ENCODE data around the gene CNTNAP4. TPM values are rescaled to one million over a fixed set of nuclear protein-coding genes. Genes with fewer than 3 reads are reported as not detected.

Gene CNTNAP4
- polyA plus RNA-seq, 1 donor from 2014 or later, result 75.8 TPM

DNA sequence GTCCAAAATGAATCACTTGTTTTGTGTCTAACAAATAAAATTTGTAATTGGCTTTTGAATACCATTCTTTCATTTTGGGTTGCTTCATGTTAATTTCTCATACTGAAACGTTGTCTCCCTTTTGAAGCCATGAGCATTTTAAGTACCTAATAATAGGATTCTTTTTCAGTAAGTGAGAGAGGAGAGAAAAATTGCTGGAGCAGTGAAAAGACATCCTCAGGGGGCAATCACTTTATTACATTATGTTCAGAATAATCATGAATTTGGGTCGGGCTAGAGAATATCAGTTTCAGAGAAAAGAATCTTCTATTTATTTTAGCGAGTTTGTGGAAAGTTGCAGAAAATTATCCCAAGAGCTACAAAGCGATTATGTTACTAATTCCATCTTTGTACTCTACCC lies 96.8 kb downstream of the CNTNAP4 start:
- H3F3A ChIP-seq (ENCODE audit: insufficient read depth, low read length, poor library complexity, severe bottlenecking), result no peaks in the 10 kb centered on the region
- H3K36me3 ChIP-seq (ENCODE audit: insufficient read depth, low read length), result no peaks in the 10 kb centered on the region
- H3K27me3 ChIP-seq (ENCODE audit: insufficient read depth, low read depth, low read length), result no peaks in the 10 kb centered on the region
- H2AFZ ChIP-seq (ENCODE audit: low read depth, low read length), result no peak overlapping the region
- no peaks in the 10 kb centered on the region for H3K9me3 ChIP-seq (ENCODE audit: low read length)
- H3K4me3 ChIP-seq (ENCODE audit: low read length), result no peak overlapping the region
- TF ChIP-seq EZH2 (IDR thresholded peaks at IDR 0.05; ENCODE audit: borderline replicate concordance, insufficient read depth, low read length, poor library complexity, severe bottlenecking) (no peak), TAF1 (IDR thresholded peaks at IDR 0.05; ENCODE audit: low read depth) (no peak), RAD21 (conservative IDR thresholded peaks at IDR 0.05) (no peak), POLR2AphosphoS5 (IDR thresholded peaks at IDR 0.05) (no peak), MXI1 (conservative IDR thresholded peaks at IDR 0.05; ENCODE audit: poor library complexity, severe bottlenecking) (no peak), EP300 (conservative IDR thresholded peaks at IDR 0.05; ENCODE audit: poor library complexity, severe bottlenecking) (no peak), SMC3 (conservative IDR thresholded peaks at IDR 0.05; ENCODE audit: poor library complexity) (no peak)
- TF ChIP-seq, protein P1, sequence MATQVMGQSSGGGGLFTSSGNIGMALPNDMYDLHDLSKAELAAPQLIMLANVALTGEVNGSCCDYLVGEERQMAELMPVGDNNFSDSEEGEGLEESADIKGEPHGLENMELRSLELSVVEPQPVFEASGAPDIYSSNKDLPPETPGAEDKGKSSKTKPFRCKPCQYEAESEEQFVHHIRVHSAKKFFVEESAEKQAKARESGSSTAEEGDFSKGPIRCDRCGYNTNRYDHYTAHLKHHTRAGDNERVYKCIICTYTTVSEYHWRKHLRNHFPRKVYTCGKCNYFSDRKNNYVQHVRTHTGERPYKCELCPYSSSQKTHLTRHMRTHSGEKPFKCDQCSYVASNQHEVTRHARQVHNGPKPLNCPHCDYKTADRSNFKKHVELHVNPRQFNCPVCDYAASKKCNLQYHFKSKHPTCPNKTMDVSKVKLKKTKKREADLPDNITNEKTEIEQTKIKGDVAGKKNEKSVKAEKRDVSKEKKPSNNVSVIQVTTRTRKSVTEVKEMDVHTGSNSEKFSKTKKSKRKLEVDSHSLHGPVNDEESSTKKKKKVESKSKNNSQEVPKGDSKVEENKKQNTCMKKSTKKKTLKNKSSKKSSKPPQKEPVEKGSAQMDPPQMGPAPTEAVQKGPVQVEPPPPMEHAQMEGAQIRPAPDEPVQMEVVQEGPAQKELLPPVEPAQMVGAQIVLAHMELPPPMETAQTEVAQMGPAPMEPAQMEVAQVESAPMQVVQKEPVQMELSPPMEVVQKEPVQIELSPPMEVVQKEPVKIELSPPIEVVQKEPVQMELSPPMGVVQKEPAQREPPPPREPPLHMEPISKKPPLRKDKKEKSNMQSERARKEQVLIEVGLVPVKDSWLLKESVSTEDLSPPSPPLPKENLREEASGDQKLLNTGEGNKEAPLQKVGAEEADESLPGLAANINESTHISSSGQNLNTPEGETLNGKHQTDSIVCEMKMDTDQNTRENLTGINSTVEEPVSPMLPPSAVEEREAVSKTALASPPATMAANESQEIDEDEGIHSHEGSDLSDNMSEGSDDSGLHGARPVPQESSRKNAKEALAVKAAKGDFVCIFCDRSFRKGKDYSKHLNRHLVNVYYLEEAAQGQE (IDR thresholded peaks at IDR 0.05; ENCODE audit: borderline replicate concordance), result no peak
- TF ChIP-seq, protein P2, sequence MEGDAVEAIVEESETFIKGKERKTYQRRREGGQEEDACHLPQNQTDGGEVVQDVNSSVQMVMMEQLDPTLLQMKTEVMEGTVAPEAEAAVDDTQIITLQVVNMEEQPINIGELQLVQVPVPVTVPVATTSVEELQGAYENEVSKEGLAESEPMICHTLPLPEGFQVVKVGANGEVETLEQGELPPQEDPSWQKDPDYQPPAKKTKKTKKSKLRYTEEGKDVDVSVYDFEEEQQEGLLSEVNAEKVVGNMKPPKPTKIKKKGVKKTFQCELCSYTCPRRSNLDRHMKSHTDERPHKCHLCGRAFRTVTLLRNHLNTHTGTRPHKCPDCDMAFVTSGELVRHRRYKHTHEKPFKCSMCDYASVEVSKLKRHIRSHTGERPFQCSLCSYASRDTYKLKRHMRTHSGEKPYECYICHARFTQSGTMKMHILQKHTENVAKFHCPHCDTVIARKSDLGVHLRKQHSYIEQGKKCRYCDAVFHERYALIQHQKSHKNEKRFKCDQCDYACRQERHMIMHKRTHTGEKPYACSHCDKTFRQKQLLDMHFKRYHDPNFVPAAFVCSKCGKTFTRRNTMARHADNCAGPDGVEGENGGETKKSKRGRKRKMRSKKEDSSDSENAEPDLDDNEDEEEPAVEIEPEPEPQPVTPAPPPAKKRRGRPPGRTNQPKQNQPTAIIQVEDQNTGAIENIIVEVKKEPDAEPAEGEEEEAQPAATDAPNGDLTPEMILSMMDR (IDR thresholded peaks at IDR 0.05; ENCODE audit: poor library complexity, severe bottlenecking), result no peak
- no peaks in the 10 kb centered on the region for H4K20me1 ChIP-seq (ENCODE audit: insufficient read depth)
- no peak overlapping the region for H3K27ac ChIP-seq (ENCODE audit: low read length)
- H3K4me2 ChIP-seq (ENCODE audit: low read length), result no peak overlapping the region
- no peaks in the 10 kb centered on the region for H3K79me2 ChIP-seq (replicated peaks; ENCODE audit: insufficient read depth, low read length)
- H3K9me2 ChIP-seq (ENCODE audit: insufficient read depth, low read length), result no peaks in the 10 kb centered on the region
- no peak overlapping the region for H3K9ac ChIP-seq (ENCODE audit: low read length)

DNA sequence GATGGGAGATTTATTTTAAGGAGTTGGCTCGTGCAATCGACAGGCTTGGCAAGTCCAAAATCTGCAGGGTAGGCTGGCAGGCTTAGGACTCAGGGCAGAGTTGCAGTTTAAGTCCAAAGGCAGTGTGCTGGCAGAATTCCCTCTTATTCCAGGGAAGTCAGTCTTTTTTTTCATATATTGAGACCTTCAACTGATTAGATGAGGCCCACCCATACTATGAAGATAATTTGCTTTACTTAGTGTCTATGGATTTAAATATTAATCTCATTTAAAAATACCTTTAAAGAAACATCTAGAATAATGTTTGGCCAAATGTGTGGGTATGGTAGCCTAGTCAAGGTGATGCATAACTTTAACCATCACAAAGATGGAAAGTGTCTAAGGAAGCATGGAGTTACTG lies 99.8 kb downstream of the CNTNAP4 start:
- no peak overlapping the region for H3K9ac ChIP-seq (ENCODE audit: low read length)
- H3F3A ChIP-seq (ENCODE audit: insufficient read depth, low read length, poor library complexity, severe bottlenecking), result no peaks in the 10 kb centered on the region
- H3K36me3 ChIP-seq (ENCODE audit: insufficient read depth, low read length), result no peaks in the 10 kb centered on the region
- no peak overlapping the region for H2AFZ ChIP-seq (ENCODE audit: low read depth, low read length)
- no peak overlapping the region for H3K27ac ChIP-seq (ENCODE audit: low read length)
- no peaks in the 10 kb centered on the region for H4K20me1 ChIP-seq (ENCODE audit: insufficient read depth)
- no peaks in the 10 kb centered on the region for H3K9me2 ChIP-seq (ENCODE audit: insufficient read depth, low read length)
- no peak for TF ChIP-seq SMC3 (conservative IDR thresholded peaks at IDR 0.05; ENCODE audit: poor library complexity)
- no peak for TF ChIP-seq MXI1 (conservative IDR thresholded peaks at IDR 0.05; ENCODE audit: poor library complexity, severe bottlenecking)
- TF ChIP-seq, protein P2 (IDR thresholded peaks at IDR 0.05; ENCODE audit: poor library complexity, severe bottlenecking), result no peak
- TF ChIP-seq RAD21 (conservative IDR thresholded peaks at IDR 0.05), result no peak
- no peaks in the 10 kb centered on the region for H3K9me3 ChIP-seq (ENCODE audit: low read length)
- H3K4me3 ChIP-seq (ENCODE audit: low read length), result no peak overlapping the region
- no peaks in the 10 kb centered on the region for H3K79me2 ChIP-seq (replicated peaks; ENCODE audit: insufficient read depth, low read length)
- H3K27me3 ChIP-seq (ENCODE audit: insufficient read depth, low read depth, low read length), result no peaks in the 10 kb centered on the region
- no peak overlapping the region for H3K4me2 ChIP-seq (ENCODE audit: low read length)

Data from neural cell (in vitro differentiated cells).